ENCODE data around the gene SMARCAD1.
A peak's percentile ranks its signal among the peaks of the same experiment; 100 is the strongest.
"Not testable (repeated sequence)": the region's sequence is repeated elsewhere in the genome, so short reads cannot be mapped to it uniquely, and the experiment has no call there.

Gene SMARCAD1

GRCh38 chr4:94304365-94304971 is 96.8 kb downstream of the SMARCAD1 start:
- POLR2A ChIA-PET: no interaction called here
- Histone ChIP-seq H3K4me3 (ENCODE audit: control insufficient read depth in 1 of 7, extremely low read depth in 1 of 7, insufficient read depth in 4 of 7, low read depth in 2 of 7, low read length in 6 of 7) (no peak overlapping the region), H3K4me1 (ENCODE audit: control extremely low read depth in 1 of 4, control insufficient read depth in 4 of 4, insufficient read depth in 4 of 4, low read length in 3 of 4) (peaks cover 0 to 4% (median 2%) of the 10 kb centered on the region in 4 experiments), H3K27ac (ENCODE audit: insufficient read depth in 1 of 2, low read depth in 1 of 2, low read length in 2 of 2, poor library complexity in 1 of 2, severe bottlenecking in 2 of 2) (no peak overlapping the region), H3K36me3 (ENCODE audit: control insufficient read depth in 4 of 4, insufficient read depth in 4 of 4, low read length in 3 of 4) (no peaks in the 10 kb centered on the region), H3K27me3 (replicated peaks in 2 of 5; ENCODE audit: control insufficient read depth in 4 of 5, insufficient read depth in 5 of 5, low read length in 4 of 5) (no peaks in the 10 kb centered on the region), H3K9me3 (ENCODE audit: control extremely low read depth in 1 of 5, control insufficient read depth in 4 of 5, insufficient read depth in 2 of 5, low read depth in 1 of 5, low read length in 4 of 5) (no peaks in the 10 kb centered on the region)
- CTCF ChIA-PET: interaction anchor here (1.1 to 5.5 kb wide), 8 partner anchors 22 to 102 kb away, joined by 3 to 32 read pairs (median 10); no protein-coding TSS in a partner anchor
- 100% methylated on average over 1 of the region's 2 CpGs for WGBS (ENCODE audit: insufficient coverage)
- peak; percentile 49 to 75 (median 61) for DNase-seq

- H3K4me3 ChIP-seq (ENCODE audit: control insufficient read depth in 1 of 7, extremely low read depth in 1 of 7, insufficient read depth in 4 of 7, low read depth in 2 of 7, low read length in 6 of 7): no peak overlapping the region
- DNase-seq: peak in 1 of 3 donors; percentile 6
- no peaks in the 10 kb centered on the region for H3K9me3 ChIP-seq (ENCODE audit: control extremely low read depth in 1 of 5, control insufficient read depth in 4 of 5, insufficient read depth in 2 of 5, low read depth in 1 of 5, low read length in 4 of 5)
- no peak overlapping the region for H3K27ac ChIP-seq (ENCODE audit: insufficient read depth in 1 of 2, low read depth in 1 of 2, low read length in 2 of 2, poor library complexity in 1 of 2, severe bottlenecking in 2 of 2)
- ChIA-PET POLR2A (no interaction called here), CTCF (interaction anchor here (1.0 to 5.5 kb wide), 12 partner anchors 16 to 101 kb away, joined by 3 to 32 read pairs (median 6); no protein-coding TSS in a partner anchor)
- H3K36me3 ChIP-seq (ENCODE audit: control insufficient read depth in 4 of 4, insufficient read depth in 4 of 4, low read length in 3 of 4): no peaks in the 10 kb centered on the region
- peaks cover 0 to 4% (median 2%) of the 10 kb centered on the region in 4 experiments for H3K4me1 ChIP-seq (ENCODE audit: control extremely low read depth in 1 of 4, control insufficient read depth in 4 of 4, insufficient read depth in 4 of 4, low read length in 3 of 4)
- WGBS (ENCODE audit: insufficient coverage): 100% methylated on average over 1 of the region's 5 CpGs
- no peaks in the 10 kb centered on the region for H3K27me3 ChIP-seq (replicated peaks in 2 of 5; ENCODE audit: control insufficient read depth in 4 of 5, insufficient read depth in 5 of 5, low read length in 4 of 5)
Observed at GRCh38 chr4:94305466-94306225, 98.0 kb downstream of the SMARCAD1 start.

GRCh38 chr4:94306713-94307112 is 99.0 kb downstream of the SMARCAD1 start:
- ChIA-PET POLR2A (no interaction called here), CTCF (interaction anchor here (1.1 to 5.5 kb wide), 5 partner anchors 20 to 100 kb away, joined by 3 to 32 read pairs (median 11); no protein-coding TSS in a partner anchor)
- Histone ChIP-seq H3K4me3 (ENCODE audit: control insufficient read depth in 1 of 7, extremely low read depth in 1 of 7, insufficient read depth in 4 of 7, low read depth in 2 of 7, low read length in 6 of 7) (no peak overlapping the region), H3K4me1 (ENCODE audit: control extremely low read depth in 1 of 4, control insufficient read depth in 4 of 4, insufficient read depth in 4 of 4, low read length in 3 of 4) (peaks cover 0 to 4% (median 2%) of the 10 kb centered on the region in 4 experiments), H3K9me3 (ENCODE audit: control extremely low read depth in 1 of 5, control insufficient read depth in 4 of 5, insufficient read depth in 2 of 5, low read depth in 1 of 5, low read length in 4 of 5) (no peaks in the 10 kb centered on the region), H3K36me3 (ENCODE audit: control insufficient read depth in 4 of 4, insufficient read depth in 4 of 4, low read length in 3 of 4) (no peaks in the 10 kb centered on the region), H3K27me3 (replicated peaks in 2 of 5; ENCODE audit: control insufficient read depth in 4 of 5, insufficient read depth in 5 of 5, low read length in 4 of 5) (no peaks in the 10 kb centered on the region), H3K27ac (ENCODE audit: insufficient read depth in 1 of 2, low read depth in 1 of 2, low read length in 2 of 2, poor library complexity in 1 of 2, severe bottlenecking in 2 of 2) (no peak overlapping the region)
- WGBS (ENCODE audit: insufficient coverage): 100% methylated on average over 1 of the region's 3 CpGs
- DNase-seq: no peak

DNA sequence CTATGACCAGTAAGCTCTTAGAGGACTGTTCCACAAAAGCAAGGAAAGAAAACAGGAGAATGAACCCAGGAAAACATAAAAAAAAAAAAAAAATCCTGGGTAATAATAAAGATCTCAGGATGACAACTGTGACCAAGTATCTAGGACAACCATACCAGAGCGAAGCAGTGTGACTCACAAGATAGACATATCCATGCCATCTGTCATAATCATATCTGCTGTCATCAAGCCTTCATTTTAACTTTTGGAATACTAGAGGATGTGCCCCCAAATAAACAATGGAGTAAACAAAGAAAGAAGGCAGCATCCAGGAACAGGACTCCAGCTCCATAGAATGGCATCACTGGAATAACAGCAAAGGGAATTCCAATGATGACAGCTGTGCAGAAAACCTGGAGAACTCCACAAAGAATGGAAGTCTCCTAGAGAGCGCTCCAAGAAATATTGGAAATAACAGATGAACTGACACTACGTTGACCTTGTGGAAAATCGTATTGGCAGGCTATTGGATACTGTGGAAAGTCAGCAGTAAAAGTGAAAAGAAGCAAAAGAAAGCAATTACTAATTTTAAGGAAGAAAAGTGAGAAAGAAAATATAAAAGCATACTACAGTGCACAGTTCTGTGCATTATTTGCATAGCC is 99.7 kb downstream of the SMARCAD1 start:
- Histone ChIP-seq H3K4me1 (ENCODE audit: control extremely low read depth in 1 of 4, control insufficient read depth in 4 of 4, insufficient read depth in 4 of 4, low read length in 3 of 4) (peaks cover 0 to 4% (median 2%) of the 10 kb centered on the region in 4 experiments), H3K36me3 (ENCODE audit: control insufficient read depth in 4 of 4, insufficient read depth in 4 of 4, low read length in 3 of 4) (no peaks in the 10 kb centered on the region), H3K27me3 (replicated peaks in 2 of 5; ENCODE audit: control insufficient read depth in 4 of 5, insufficient read depth in 5 of 5, low read length in 4 of 5) (no peaks in the 10 kb centered on the region), H3K9me3 (ENCODE audit: control extremely low read depth in 1 of 5, control insufficient read depth in 4 of 5, insufficient read depth in 2 of 5, low read depth in 1 of 5, low read length in 4 of 5) (no peaks in the 10 kb centered on the region), H3K4me3 (ENCODE audit: control insufficient read depth in 1 of 7, extremely low read depth in 1 of 7, insufficient read depth in 4 of 7, low read depth in 2 of 7, low read length in 6 of 7) (no peak overlapping the region), H3K27ac (ENCODE audit: insufficient read depth in 1 of 2, low read depth in 1 of 2, low read length in 2 of 2, poor library complexity in 1 of 2, severe bottlenecking in 2 of 2) (no peak overlapping the region)
- peak in 1 of 3 donors; percentile 6 for DNase-seq
- ChIA-PET CTCF (no interaction called here), POLR2A (interaction anchor here (0.6 kb wide), 1 partner anchor 63 kb away, joined by 3 read pairs; no protein-coding TSS in a partner anchor)
- WGBS (ENCODE audit: insufficient coverage): 100% methylated on average over 2 of the region's 4 CpGs

- H3K36me3 ChIP-seq (ENCODE audit: control insufficient read depth in 4 of 4, insufficient read depth in 4 of 4, low read length in 3 of 4); H3K27ac ChIP-seq (ENCODE audit: insufficient read depth in 1 of 2, low read depth in 1 of 2, low read length in 2 of 2, poor library complexity in 1 of 2, severe bottlenecking in 2 of 2); DNase-seq; H3K4me3 ChIP-seq (ENCODE audit: control insufficient read depth in 1 of 7, extremely low read depth in 1 of 7, insufficient read depth in 4 of 7, low read depth in 2 of 7, low read length in 6 of 7); H3K4me1 ChIP-seq (ENCODE audit: control extremely low read depth in 1 of 4, control insufficient read depth in 4 of 4, insufficient read depth in 4 of 4, low read length in 3 of 4); CTCF ChIA-PET; POLR2A ChIA-PET; H3K27me3 ChIP-seq (replicated peaks in 2 of 5; ENCODE audit: control insufficient read depth in 4 of 5, insufficient read depth in 5 of 5, low read length in 4 of 5): not testable (repeated sequence)
- peaks cover under 1 to 21% (median 8%) of the 10 kb centered on the region in 5 experiments for H3K9me3 ChIP-seq (ENCODE audit: control extremely low read depth in 1 of 5, control insufficient read depth in 4 of 5, insufficient read depth in 2 of 5, low read depth in 1 of 5, low read length in 4 of 5)
Observed at GRCh38 chr4:94319927-94320326, 112.3 kb downstream of the SMARCAD1 start.

- H3K36me3 ChIP-seq (ENCODE audit: control insufficient read depth in 4 of 4, insufficient read depth in 4 of 4, low read length in 3 of 4): peaks cover 5 to 28% (median 17%) of the 10 kb centered on the region in 4 experiments
- no peak overlapping the region for H3K4me3 ChIP-seq (ENCODE audit: control insufficient read depth in 1 of 7, extremely low read depth in 1 of 7, insufficient read depth in 4 of 7, low read depth in 2 of 7, low read length in 6 of 7)
- peaks cover 4 to 37% (median 20%) of the 10 kb centered on the region in 5 experiments for H3K9me3 ChIP-seq (ENCODE audit: control extremely low read depth in 1 of 5, control insufficient read depth in 4 of 5, insufficient read depth in 2 of 5, low read depth in 1 of 5, low read length in 4 of 5)
- H3K4me1 ChIP-seq (ENCODE audit: control extremely low read depth in 1 of 4, control insufficient read depth in 4 of 4, insufficient read depth in 4 of 4, low read length in 3 of 4): no peaks in the 10 kb centered on the region
- POLR2A ChIA-PET: no interaction called here
- WGBS (ENCODE audit: insufficient coverage): no CpG with 5 or more reads among the region's 1 CpG
- no peak overlapping the region for H3K27ac ChIP-seq (ENCODE audit: insufficient read depth in 1 of 2, low read depth in 1 of 2, low read length in 2 of 2, poor library complexity in 1 of 2, severe bottlenecking in 2 of 2)
- CTCF ChIA-PET: interaction anchor here (3.3 kb wide), 1 partner anchor 20 kb away, joined by 11 read pairs; no protein-coding TSS in a partner anchor
- DNase-seq: peak in 2 of 3 donors; percentile 66
- no peaks in the 10 kb centered on the region for H3K27me3 ChIP-seq (replicated peaks in 2 of 5; ENCODE audit: control insufficient read depth in 4 of 5, insufficient read depth in 5 of 5, low read length in 4 of 5)
Observed at GRCh38 chr4:94325835-94326234, 118.2 kb downstream of the SMARCAD1 start.
